ENCODE results near the gene AKT1. TPM values are rescaled to one million over a fixed set of nuclear protein-coding genes. Genes with fewer than 3 reads are reported as not detected.
A peak's percentile ranks its signal among the peaks of the same experiment; 100 is the strongest.

Gene AKT1
- total and polyA plus RNA-seq, 2 of the 13 experiments (the other 11 are each of a cell fraction or from before 2014, with no cell fraction given) = 96.2 to 116 TPM

DNA sequence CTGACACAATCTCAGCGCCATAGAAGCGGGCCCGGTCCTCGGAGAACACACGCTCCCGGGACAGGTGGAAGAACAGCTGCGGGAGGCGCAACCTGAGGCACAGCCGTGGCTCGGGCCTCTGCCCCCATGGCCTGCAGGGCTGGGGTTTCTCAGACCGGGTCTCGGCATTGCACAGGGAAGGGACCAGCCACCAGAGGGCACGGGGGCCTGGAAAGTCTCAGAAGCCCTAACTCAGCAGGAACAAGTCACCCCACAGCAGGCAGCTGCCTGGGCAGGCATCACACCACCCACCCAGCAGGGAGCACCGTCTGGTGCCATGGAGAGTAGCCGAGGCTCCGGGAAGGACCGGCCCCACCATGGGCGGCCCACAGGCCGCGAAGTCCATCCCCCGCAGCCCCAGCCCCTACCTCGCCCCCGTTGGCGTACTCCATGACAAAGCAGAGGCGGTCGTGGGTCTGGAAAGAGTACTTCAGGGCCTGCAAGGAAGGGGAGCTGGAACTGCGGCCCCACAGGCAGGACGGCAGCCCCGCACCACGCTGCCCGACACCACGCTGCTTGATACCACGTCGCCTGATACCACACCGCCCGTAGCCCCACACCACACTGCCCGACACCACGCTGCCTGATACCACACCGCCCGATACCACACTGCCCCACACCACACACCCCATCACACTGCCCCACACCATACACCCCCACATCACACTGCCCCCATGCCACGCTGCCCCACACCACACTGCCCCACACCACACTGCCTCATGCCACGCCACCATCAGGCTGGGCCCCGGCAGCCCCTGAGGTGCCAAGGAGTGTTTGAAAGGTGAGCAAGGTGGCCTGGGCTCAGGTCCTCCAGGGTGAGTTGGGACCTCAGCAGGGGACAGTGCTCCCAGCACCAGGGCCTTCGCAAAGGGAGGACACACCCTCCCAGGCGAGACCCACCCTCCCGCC lies 21.8 kb downstream of the AKT1 start (continued):
- peak; percentile 40 for TF ChIP-seq TAF15 (IDR thresholded peaks at IDR 0.05; ENCODE audit: low read depth, low read length, poor library complexity, severe bottlenecking)
- TF ChIP-seq ZNF589 (CRISPR knock-in tag; conservative IDR thresholded peaks at IDR 0.05) = no peak
- no peak for TF ChIP-seq FOXK1 (CRISPR knock-in tag; IDR thresholded peaks at IDR 0.05; ENCODE audit: borderline replicate concordance, low read depth)
- TF ChIP-seq ZNF382 (CRISPR knock-in tag; IDR thresholded peaks at IDR 0.05; ENCODE audit: borderline replicate concordance) = no peak
- no peak for TF ChIP-seq ZBTB42 (CRISPR knock-in tag; IDR thresholded peaks at IDR 0.05)
- 0 out of 2 replicates have a peak, but pooled peaks have one; percentile 13 for TF ChIP-seq HNRNPL (IDR thresholded peaks at IDR 0.05; ENCODE audit: low read depth, low read length)
- TF ChIP-seq, protein P1, sequence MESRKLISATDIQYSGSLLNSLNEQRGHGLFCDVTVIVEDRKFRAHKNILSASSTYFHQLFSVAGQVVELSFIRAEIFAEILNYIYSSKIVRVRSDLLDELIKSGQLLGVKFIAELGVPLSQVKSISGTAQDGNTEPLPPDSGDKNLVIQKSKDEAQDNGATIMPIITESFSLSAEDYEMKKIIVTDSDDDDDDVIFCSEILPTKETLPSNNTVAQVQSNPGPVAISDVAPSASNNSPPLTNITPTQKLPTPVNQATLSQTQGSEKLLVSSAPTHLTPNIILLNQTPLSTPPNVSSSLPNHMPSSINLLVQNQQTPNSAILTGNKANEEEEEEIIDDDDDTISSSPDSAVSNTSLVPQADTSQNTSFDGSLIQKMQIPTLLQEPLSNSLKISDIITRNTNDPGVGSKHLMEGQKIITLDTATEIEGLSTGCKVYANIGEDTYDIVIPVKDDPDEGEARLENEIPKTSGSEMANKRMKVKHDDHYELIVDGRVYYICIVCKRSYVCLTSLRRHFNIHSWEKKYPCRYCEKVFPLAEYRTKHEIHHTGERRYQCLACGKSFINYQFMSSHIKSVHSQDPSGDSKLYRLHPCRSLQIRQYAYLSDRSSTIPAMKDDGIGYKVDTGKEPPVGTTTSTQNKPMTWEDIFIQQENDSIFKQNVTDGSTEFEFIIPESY (CRISPR knock-in tag; IDR thresholded peaks at IDR 0.05) = 0 out of 2 replicates have a peak, but pooled peaks have one; percentile 5
- no peak for TF ChIP-seq ZNF616 (CRISPR knock-in tag; IDR thresholded peaks at IDR 0.05; ENCODE audit: low read depth)
- TF ChIP-seq ZNF781 (CRISPR knock-in tag; IDR thresholded peaks at IDR 0.05; ENCODE audit: borderline replicate concordance, not compliant biosample characterization) = no peak
- TF ChIP-seq RELA (CRISPR knock-in tag; IDR thresholded peaks at IDR 0.05) = no peak
- TF ChIP-seq MAZ (IDR thresholded peaks at IDR 0.05; ENCODE audit: borderline replicate concordance, low read depth, low read length) = no peak
- no peak for TF ChIP-seq MAZ (CRISPR knock-in tag; IDR thresholded peaks at IDR 0.05; ENCODE audit: low read depth)
- TF ChIP-seq HHEX (CRISPR knock-in tag; IDR thresholded peaks at IDR 0.05) = no peak
- no peak for TF ChIP-seq ZFP62 (CRISPR knock-in tag; IDR thresholded peaks at IDR 0.05)
- peak; percentile 5 for TF ChIP-seq AGO2 (optimal IDR thresholded peaks at IDR 0.05; ENCODE audit: low read depth, low read length)
- no peak for TF ChIP-seq NR2C2 (CRISPR knock-in tag; IDR thresholded peaks at IDR 0.05; ENCODE audit: borderline replicate concordance)
- no peak for TF ChIP-seq ZNF891 (CRISPR knock-in tag; IDR thresholded peaks at IDR 0.05)
- TF ChIP-seq GABPA (IDR thresholded peaks at IDR 0.05; ENCODE audit: low read depth, low read length) = no peak
- no peak for TF ChIP-seq GABPA (CRISPR knock-in tag; IDR thresholded peaks at IDR 0.05; ENCODE audit: low read depth)
- peak; percentile 26; the same call in 1 of the 2 replicates for TF ChIP-seq ZNF263 (CRISPR knock-in tag; IDR thresholded peaks at IDR 0.05)
- TF ChIP-seq GZF1 (CRISPR knock-in tag; IDR thresholded peaks at IDR 0.05) = no peak
- TF ChIP-seq, protein P2, sequence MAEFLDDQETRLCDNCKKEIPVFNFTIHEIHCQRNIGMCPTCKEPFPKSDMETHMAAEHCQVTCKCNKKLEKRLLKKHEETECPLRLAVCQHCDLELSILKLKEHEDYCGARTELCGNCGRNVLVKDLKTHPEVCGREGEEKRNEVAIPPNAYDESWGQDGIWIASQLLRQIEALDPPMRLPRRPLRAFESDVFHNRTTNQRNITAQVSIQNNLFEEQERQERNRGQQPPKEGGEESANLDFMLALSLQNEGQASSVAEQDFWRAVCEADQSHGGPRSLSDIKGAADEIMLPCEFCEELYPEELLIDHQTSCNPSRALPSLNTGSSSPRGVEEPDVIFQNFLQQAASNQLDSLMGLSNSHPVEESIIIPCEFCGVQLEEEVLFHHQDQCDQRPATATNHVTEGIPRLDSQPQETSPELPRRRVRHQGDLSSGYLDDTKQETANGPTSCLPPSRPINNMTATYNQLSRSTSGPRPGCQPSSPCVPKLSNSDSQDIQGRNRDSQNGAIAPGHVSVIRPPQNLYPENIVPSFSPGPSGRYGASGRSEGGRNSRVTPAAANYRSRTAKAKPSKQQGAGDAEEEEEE (CRISPR knock-in tag; IDR thresholded peaks at IDR 0.05; ENCODE audit: borderline replicate concordance) = no peak
- TF ChIP-seq MIXL1 (CRISPR knock-in tag; IDR thresholded peaks at IDR 0.05) = no peak
- no peak for TF ChIP-seq ZNF101 (CRISPR knock-in tag; IDR thresholded peaks at IDR 0.05; ENCODE audit: borderline replicate concordance, low read depth)
- TF ChIP-seq NONO (IDR thresholded peaks at IDR 0.05) = no peak
- TF ChIP-seq NONO (CRISPR knock-in tag; conservative IDR thresholded peaks at IDR 0.05) = 0 out of 2 replicates have a peak, but pooled peaks have one; percentile 14
- TF ChIP-seq ZNF572 (CRISPR knock-in tag; IDR thresholded peaks at IDR 0.05) = no peak
- peak; percentile 4 for TF ChIP-seq AGO1 (IDR thresholded peaks at IDR 0.05; ENCODE audit: low read depth, low read length, poor library complexity, severe bottlenecking)
